Activated CD8-positive, alpha-beta T cell treated with anti-CD3 and anti-CD28 coated beads, Interleukin-2, amount 10 ng/mL, durations not matched to agents 7 days and 5 days (primary cell): ENCODE data around the gene ACBD6. TPM values are rescaled to one million over a fixed set of nuclear protein-coding genes. Genes with fewer than 3 reads are reported as not detected.

Experiments used
- ATAC-seq: fragments of 150-1000 bp; cut with Tn5 transposase; one replicate; pipeline ENCODE4 v1.10.0; 2021; ENCODE audit warnings: moderate library complexity
- CTCF ChIA-PET: fragments of 350-600 bp; sonication (Branson Sonifier 250); formaldehyde crosslinking; loops from one replicate; lab custom pipeline; 2021; ENCODE audit warnings: antibody characterized with exemption; lab: Charles Lee
- POLR2A ChIA-PET: fragments of 350-600 bp; sonication (Branson Sonifier 250); formaldehyde crosslinking; loops from one replicate; lab custom pipeline; 2021; ENCODE audit warnings: antibody characterized with exemption; lab: Charles Lee
- DNase-seq: peaks from one replicate; pipeline ENCODE4 v3.0.0-alpha.2; 2020
- H3K27ac Mint-ChIP-seq: one replicate; pipeline ENCODE4 v1.8.0; 2021; ENCODE audit warnings: mild to moderate bottlenecking, mixed read lengths
- H3K27me3 Mint-ChIP-seq: one replicate; pipeline ENCODE4 v1.8.0; 2021; ENCODE audit warnings: low read depth, mixed read lengths
- H3K36me3 Mint-ChIP-seq: one replicate; pipeline ENCODE4 v1.8.0; 2021; ENCODE audit warnings: low read depth, mixed read lengths
- H3K4me1 Mint-ChIP-seq: one replicate; pipeline ENCODE4 v1.8.0; 2021; ENCODE audit warnings: low read depth, mixed read lengths
- H3K4me3 Mint-ChIP-seq: one replicate; pipeline ENCODE4 v1.8.0; 2021; ENCODE audit warnings: mild to moderate bottlenecking, mixed read lengths
- H3K9me3 Mint-ChIP-seq: one replicate; pipeline ENCODE4 v1.8.0; 2022; ENCODE audit warnings: mixed read lengths; ENCODE audit not compliant: insufficient read depth
- total RNA-seq, 2 experiments: library from RNA; stranded (reverse); gene quantifications; one replicate each; pipeline ENCODE4 v1.2.3, GENCODE V29; 2021

ACBD6 gene
- total RNA-seq, 2 experiments from 2014 or later = 35.7 to 37.7 TPM

DNA sequence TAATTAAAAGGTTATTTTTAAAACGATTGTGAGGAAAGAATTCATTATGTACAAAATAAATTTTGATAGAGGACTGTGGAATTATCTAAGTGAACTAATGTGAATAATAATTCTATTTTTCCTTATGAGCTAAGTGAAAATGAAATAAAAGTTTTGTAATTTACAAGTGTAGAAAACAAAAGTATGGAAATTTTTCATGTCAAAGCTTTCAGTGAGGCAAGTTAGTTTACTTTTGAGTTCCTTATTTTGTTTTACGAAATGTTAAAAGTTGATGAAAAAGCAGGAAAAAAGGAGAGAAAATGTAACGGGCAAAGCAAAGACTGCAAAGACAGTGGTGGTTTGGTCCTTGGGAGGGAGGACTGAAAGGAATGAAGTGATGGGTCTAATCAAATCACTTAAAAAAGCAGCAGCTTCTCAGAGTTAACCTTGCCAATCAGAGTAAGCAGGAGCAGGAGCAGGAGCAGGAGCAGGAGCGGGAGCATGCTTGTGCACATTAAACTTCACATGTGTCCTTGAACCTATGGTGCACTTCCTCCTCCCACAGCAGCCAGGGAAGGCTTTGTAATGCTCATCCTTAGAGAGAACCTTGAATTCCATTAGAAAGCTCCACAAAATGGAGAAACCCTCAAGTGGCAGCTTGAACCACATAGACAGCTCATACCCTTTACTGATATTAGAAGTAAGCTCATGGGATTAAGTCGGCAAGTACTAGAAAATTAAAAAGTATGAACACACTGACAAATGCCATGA, 139.0 kb downstream of the ACBD6 start:
- ChIA-PET POLR2A (no interaction called here), CTCF (interaction anchor here (0.7 to 1.5 kb wide), 3 partner anchors 35 to 640 kb away, joined by 3 read pairs; no protein-coding TSS in a partner anchor)
- Mint-ChIP-seq H3K27ac (no peak overlapping the region), H3K9me3 (no peaks in the 10 kb centered on the region), H3K27me3 (no peaks in the 10 kb centered on the region), H3K36me3 (peaks cover 2% of the 10 kb centered on the region), H3K4me1 (no peaks in the 10 kb centered on the region), H3K4me3 (no peak overlapping the region)
- ATAC-seq (no peak), DNase-seq (no peak)

DNA sequence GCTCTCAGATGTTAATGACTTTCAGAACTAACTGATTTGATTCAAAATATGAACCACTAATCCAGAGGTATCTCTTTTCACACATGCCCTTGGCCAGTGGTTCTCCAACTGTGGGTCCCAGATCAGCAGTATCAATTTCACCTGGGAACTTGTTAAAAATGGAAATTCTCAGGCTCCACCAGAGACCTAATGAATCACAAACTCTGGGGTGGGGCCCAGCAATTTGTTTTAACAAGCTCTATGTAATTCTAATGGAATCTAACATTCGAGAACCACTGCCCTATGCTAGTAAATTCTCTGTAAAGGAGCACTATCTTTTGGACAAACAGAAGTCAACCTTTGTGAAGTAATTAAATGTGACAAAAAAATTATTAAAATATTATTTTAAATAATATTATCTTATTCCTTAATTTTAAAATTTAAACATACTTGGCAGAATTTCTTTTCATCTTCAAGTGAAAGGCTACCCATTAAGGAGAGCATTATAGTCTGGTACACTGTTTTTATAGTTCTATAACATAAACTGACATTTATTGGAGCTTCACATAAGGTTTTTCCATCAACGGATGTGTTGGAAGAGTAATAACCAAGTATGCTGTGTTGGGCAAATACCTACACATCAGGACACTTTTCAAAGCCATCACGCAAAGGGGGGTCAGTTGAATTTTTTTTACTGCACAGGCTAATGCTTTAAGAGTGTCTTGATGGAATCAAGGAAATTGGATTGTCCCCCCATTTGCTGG, 141.9 kb downstream of the ACBD6 start:
- Mint-ChIP-seq H3K4me3 (no peak overlapping the region), H3K27ac (no peak overlapping the region), H3K27me3 (no peaks in the 10 kb centered on the region), H3K4me1 (no peaks in the 10 kb centered on the region), H3K9me3 (no peaks in the 10 kb centered on the region), H3K36me3 (peaks cover 2% of the 10 kb centered on the region)
- CTCF ChIA-PET = no interaction called here
- DNase-seq = no peak
- no peak for ATAC-seq
- POLR2A ChIA-PET = no interaction called here

DNA sequence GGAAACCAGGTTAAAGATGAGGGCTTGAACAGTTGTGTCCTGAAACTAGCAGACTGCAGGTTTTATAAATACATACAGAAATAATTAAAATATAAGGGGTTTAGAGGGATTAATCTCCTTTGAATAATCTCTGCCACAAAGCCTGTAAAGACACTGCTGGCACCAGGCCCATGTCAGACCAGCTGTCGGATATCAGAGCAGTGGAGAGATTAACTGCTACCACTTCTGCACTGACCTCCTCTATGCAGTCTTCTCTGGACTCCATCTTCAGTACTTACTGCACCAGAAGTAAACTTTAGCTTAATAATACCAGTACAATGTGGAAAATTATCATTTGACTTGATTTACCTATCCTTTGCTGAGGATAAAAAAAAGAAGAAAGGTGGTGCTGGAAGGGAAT, 143.7 kb downstream of the ACBD6 start:
- Mint-ChIP-seq H3K27me3 (no peaks in the 10 kb centered on the region), H3K36me3 (no peaks in the 10 kb centered on the region), H3K4me1 (no peaks in the 10 kb centered on the region), H3K9me3 (no peaks in the 10 kb centered on the region), H3K27ac (no peak overlapping the region), H3K4me3 (no peak overlapping the region)
- DNase-seq = no peak
- POLR2A ChIA-PET = no interaction called here
- CTCF ChIA-PET = no interaction called here
- ATAC-seq = no peak

DNA sequence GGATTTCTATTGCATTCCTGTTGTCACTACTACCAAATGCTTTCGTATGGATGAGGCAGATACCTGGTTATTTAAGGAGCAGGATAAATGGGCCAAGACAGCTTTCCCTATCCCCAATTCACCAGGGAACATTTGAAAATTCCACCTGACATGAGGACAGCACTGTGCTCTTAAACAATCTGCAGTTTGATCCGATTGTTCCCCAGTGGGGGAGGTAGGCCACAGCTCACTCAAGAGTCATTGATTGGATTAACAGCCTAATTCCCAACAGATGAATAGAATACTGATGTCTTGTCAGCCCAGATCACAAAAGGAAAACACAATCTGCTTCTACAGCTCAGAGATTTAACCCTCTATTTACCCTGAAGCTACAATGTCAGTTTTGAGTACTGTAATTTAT, 148.4 kb downstream of the ACBD6 start:
- H3K9me3 Mint-ChIP-seq = no peaks in the 10 kb centered on the region
- H3K4me1 Mint-ChIP-seq = no peaks in the 10 kb centered on the region
- no peak overlapping the region for H3K27ac Mint-ChIP-seq
- POLR2A ChIA-PET = no interaction called here
- DNase-seq (no peak), ATAC-seq (no peak)
- no peaks in the 10 kb centered on the region for H3K27me3 Mint-ChIP-seq
- H3K36me3 Mint-ChIP-seq = no peaks in the 10 kb centered on the region
- CTCF ChIA-PET = no interaction called here
- H3K4me3 Mint-ChIP-seq = no peak overlapping the region

DNA sequence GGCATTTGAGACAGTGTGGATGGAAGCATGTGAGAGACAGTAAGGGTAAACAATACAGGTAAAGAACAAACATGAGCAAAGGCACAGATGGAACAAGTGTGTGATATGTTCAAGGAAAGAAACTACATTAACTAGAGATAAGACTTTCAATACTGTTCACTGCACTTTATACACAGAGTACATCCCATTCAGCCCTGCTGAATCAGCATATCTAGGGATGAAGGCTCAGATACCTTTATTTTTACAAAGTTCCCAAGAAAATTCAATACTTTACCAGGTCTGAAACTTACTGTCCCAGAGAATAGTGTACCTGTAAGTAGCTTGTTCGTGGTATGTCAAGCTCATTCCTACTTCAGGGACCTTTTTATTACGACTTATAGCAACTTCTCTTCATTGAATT, 149.8 kb downstream of the ACBD6 start:
- POLR2A ChIA-PET = no interaction called here
- Mint-ChIP-seq H3K36me3 (no peaks in the 10 kb centered on the region), H3K4me1 (no peaks in the 10 kb centered on the region), H3K27me3 (no peaks in the 10 kb centered on the region), H3K4me3 (no peak overlapping the region), H3K27ac (no peak overlapping the region), H3K9me3 (no peaks in the 10 kb centered on the region)
- ATAC-seq (no peak), DNase-seq (no peak)
- CTCF ChIA-PET = no interaction called here

DNA sequence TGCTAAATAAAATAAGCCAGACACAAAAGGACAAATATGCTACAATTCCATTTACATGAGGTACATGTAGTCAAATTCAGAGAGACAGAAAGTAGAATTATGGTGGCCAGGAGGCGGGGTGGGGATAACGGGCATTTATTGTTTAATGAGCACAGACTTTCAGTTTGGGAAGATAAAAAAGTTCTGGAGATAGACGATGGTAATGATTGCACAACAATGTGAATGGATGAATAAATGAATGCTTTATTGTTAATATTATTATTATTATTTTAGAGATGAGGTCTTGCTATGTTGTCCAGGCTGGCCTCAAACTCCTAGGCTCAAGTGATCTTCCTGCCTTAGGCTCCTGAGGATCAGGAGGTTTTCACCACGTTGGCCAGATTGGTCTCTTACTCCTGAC, 150.4 kb downstream of the ACBD6 start:
- POLR2A ChIA-PET = no interaction called here
- CTCF ChIA-PET = no interaction called here
- no peak for DNase-seq
- H3K27me3 Mint-ChIP-seq = no peaks in the 10 kb centered on the region
- no peak overlapping the region for H3K4me3 Mint-ChIP-seq
- no peaks in the 10 kb centered on the region for H3K4me1 Mint-ChIP-seq
- H3K9me3 Mint-ChIP-seq = no peaks in the 10 kb centered on the region
- no peak overlapping the region for H3K27ac Mint-ChIP-seq
- no peak for ATAC-seq
- H3K36me3 Mint-ChIP-seq = no peaks in the 10 kb centered on the region

DNA sequence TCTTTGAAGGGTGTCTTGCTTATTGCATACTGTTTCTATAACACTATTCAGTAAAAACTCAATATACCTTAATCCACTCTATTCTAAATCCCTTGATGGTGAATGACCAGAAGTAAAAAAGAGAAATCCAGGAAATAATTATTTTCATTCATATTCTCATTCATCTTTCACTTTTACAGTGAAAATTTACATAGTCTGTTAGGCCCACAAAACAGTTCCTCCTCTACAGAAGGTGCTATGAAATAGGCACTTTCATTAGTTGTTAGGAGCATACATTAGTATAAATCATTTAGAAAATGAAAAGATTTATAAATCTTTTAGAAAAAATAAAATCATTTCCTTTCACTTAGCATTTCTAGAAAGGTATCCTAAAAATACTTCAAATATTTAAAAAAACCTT, 157.2 kb downstream of the ACBD6 start:
- no peak for ATAC-seq
- Mint-ChIP-seq H3K4me3 (no peak overlapping the region), H3K27ac (no peak overlapping the region), H3K27me3 (no peaks in the 10 kb centered on the region), H3K9me3 (no peaks in the 10 kb centered on the region), H3K4me1 (no peaks in the 10 kb centered on the region), H3K36me3 (peaks cover 6% of the 10 kb centered on the region)
- CTCF ChIA-PET = no interaction called here
- POLR2A ChIA-PET = no interaction called here
- DNase-seq = no peak

DNA sequence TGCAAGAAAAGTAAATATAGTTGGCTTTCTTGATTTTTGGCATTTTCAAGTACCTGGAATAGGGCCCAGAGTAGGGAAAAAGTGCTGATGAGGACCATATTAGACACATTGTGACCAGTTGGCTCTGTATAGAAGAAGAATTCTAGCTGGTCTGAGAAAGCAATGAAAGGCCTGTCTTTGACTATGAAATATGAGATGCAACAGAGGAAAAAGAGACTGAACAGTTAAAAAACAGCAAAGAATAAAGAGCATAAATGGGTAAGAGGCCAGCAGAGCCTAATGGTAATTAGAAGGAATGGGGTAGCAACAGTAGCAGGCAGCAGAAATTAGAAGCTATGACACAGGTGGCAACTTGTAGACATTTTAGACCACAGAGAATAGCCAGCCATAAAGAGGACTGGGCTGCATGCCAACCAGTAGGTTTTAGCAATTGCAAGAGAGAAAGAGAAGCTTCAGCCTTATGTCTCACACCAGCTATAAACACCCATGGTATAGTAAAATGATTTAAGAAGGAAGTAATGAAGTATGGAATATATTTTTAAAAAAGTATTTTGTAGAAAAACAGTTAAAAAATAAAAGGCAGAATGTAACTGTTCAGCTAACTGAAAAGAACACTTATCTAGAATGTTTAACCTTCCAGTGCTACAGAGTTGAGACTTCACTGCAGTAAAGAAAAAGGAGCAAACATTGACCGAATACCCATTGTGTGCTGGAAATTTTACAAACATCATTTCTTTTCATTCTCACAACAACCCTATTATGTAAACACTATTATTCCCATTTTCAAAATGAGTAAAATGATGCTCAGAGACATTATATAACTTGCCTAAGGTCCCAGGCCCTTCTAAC, 158.2 kb downstream of the ACBD6 start:
- Mint-ChIP-seq H3K27ac (no peak overlapping the region), H3K36me3 (peaks cover 11% of the 10 kb centered on the region), H3K9me3 (no peaks in the 10 kb centered on the region), H3K4me1 (no peaks in the 10 kb centered on the region), H3K27me3 (no peaks in the 10 kb centered on the region), H3K4me3 (no peak overlapping the region)
- ATAC-seq (no peak), DNase-seq (no peak)
- ChIA-PET POLR2A (no interaction called here), CTCF (no interaction called here)

DNA sequence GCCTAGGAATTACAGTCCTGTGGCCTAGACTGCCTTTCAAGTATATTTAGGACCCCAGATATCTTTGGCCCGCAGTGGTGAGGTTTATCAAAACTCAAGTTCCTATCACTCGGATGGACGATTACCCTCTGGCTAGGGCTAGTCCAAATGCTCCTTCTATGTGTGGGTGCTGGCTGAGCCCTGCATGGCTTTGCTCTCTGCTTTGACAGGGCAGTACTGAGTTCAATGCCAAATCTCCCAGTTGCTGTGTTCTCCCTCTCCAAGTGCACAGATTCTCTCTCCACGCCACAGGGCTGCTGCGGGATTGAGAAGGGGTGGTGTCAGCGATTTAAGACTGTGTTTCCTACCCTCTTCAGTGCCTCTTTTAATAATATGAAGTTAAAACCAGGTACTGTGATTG, 175.3 kb downstream of the ACBD6 start:
- ChIA-PET POLR2A (no interaction called here), CTCF (no interaction called here)
- no peak overlapping the region for H3K27ac Mint-ChIP-seq
- H3K4me3 Mint-ChIP-seq = no peak overlapping the region
- no peaks in the 10 kb centered on the region for H3K4me1 Mint-ChIP-seq
- ATAC-seq = no peak
- H3K27me3 Mint-ChIP-seq = no peaks in the 10 kb centered on the region
- peaks cover 14% of the 10 kb centered on the region for H3K9me3 Mint-ChIP-seq
- DNase-seq = no peak
- H3K36me3 Mint-ChIP-seq = peaks cover 5% of the 10 kb centered on the region

DNA sequence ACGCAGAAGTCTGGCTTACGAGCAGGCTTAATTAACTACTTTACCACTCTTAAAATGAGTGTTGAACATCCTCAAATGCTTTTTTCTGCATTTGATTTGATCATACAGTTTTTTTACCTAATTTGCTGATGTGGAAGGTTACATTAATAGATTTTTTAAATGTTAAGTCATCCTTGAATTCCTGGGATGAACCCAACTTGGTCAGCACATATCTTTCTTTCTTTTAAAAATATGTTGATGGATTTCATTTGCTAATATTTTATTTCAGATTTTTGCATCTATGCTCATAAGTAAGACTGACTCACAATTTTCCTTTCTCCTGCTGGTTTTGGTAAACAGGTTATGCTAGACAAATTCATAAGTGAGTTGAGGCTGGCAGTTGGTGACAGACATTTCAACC, 189.5 kb downstream of the ACBD6 start:
- ATAC-seq (no peak), DNase-seq (no peak)
- H3K27me3 Mint-ChIP-seq = no peaks in the 10 kb centered on the region
- peaks cover 13% of the 10 kb centered on the region for H3K36me3 Mint-ChIP-seq
- ChIA-PET POLR2A (no interaction called here), CTCF (no interaction called here)
- H3K9me3 Mint-ChIP-seq = no peaks in the 10 kb centered on the region
- no peak overlapping the region for H3K4me3 Mint-ChIP-seq
- no peak overlapping the region for H3K27ac Mint-ChIP-seq
- H3K4me1 Mint-ChIP-seq = no peaks in the 10 kb centered on the region

DNA sequence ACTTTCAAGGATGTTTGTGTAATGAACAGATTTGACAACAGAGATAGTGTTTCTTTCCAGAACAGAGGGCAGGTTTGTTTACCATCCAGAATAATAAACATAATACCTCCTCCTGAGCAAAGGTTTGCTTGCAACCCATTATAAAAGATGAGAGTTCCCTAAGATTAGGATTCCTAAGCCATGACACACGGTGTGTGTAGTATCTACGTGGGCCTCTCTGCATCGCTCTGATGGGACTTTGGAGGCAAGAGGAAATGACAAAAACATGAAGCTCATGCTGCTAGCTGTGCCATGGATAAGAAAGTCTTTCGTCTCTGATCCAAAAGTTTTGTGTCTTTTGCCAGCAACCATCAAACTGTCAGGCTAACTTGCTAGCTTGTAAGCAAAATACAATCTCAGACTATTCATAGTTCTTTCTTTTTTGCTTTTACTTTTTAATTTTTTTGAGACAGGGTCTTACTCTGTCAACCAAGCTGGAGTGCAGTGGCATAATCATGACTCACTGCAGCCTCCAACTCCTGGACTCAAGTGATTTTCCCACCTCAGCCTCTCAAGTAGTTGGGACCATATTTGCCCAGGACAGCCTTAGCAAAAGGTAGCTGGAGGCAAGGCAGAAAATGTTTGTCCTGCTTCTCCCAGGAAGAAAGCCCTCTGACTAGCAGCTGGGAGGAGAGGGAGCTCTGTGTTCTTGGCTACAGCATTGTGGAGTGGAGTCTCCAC, 191.2 kb downstream of the ACBD6 start:
- DNase-seq = no peak
- H3K4me1 Mint-ChIP-seq = no peaks in the 10 kb centered on the region
- H3K27me3 Mint-ChIP-seq = no peaks in the 10 kb centered on the region
- ATAC-seq = no peak
- no peak overlapping the region for H3K4me3 Mint-ChIP-seq
- peaks cover 17% of the 10 kb centered on the region for H3K36me3 Mint-ChIP-seq
- H3K9me3 Mint-ChIP-seq = no peaks in the 10 kb centered on the region
- no peak overlapping the region for H3K27ac Mint-ChIP-seq
- ChIA-PET POLR2A (no interaction called here), CTCF (no interaction called here)
